GM21825 (cell line): ENCODE results near the gene SLC26A11.
A peak's percentile ranks its signal among the peaks of the same experiment; 100 is the strongest.
"Not testable (repeated sequence)": the region's sequence is repeated elsewhere in the genome, so short reads cannot be mapped to it uniquely, and the experiment has no call there.

Experiments used
- ATAC-seq: cut with Tn5 transposase; IDR thresholded peaks from one replicate; pipeline ENCODE4 v1.9.1; 2021; ENCODE audit warnings: mild to moderate bottlenecking, moderate library complexity; ENCODE audit not compliant: unreplicated experiment

The SLC26A11 gene

GRCh38 chr17:80243526-80244433 lies 23.6 kb downstream of the SLC26A11 start:
- ATAC-seq, result no peak

GRCh38 chr17:80244448-80244847 lies 24.2 kb downstream of the SLC26A11 start:
- not testable (repeated sequence) for ATAC-seq

- no peak for ATAC-seq
Measured at GRCh38 chr17:80244871-80245509, 24.8 kb downstream of the SLC26A11 start.

GRCh38 chr17:80245566-80246265 lies 25.5 kb downstream of the SLC26A11 start:
- no peak for ATAC-seq

- no peak for ATAC-seq
Measured at GRCh38 chr17:80246266-80246681, 26.0 kb downstream of the SLC26A11 start.

GRCh38 chr17:80246726-80247125 lies 26.5 kb downstream of the SLC26A11 start:
- ATAC-seq, result no peak

- ATAC-seq, result no peak
Measured at GRCh38 chr17:80247561-80247960, 27.3 kb downstream of the SLC26A11 start.

GRCh38 chr17:80248001-80248893 lies 28.0 kb downstream of the SLC26A11 start:
- no peak for ATAC-seq

GRCh38 chr17:80248894-80249710 lies 28.9 kb downstream of the SLC26A11 start:
- ATAC-seq, result no peak

GRCh38 chr17:80251966-80252365 lies 31.7 kb downstream of the SLC26A11 start:
- no peak for ATAC-seq

GRCh38 chr17:80252871-80253270 lies 32.6 kb downstream of the SLC26A11 start:
- ATAC-seq, result peak; percentile 48

GRCh38 chr17:80253631-80254395 lies 33.6 kb downstream of the SLC26A11 start:
- no peak for ATAC-seq

GRCh38 chr17:80254396-80255251 lies 34.4 kb downstream of the SLC26A11 start:
- ATAC-seq, result peak; percentile 62

- ATAC-seq, result no peak
Measured at GRCh38 chr17:80256034-80256350, 35.8 kb downstream of the SLC26A11 start.

GRCh38 chr17:80257716-80258213 lies 37.5 kb downstream of the SLC26A11 start:
- ATAC-seq, result no peak

- not testable (repeated sequence) for ATAC-seq
Measured at GRCh38 chr17:80258296-80258695, 38.1 kb downstream of the SLC26A11 start.

- no peak for ATAC-seq
Measured at GRCh38 chr17:80259457-80260068, 39.3 kb downstream of the SLC26A11 start.
